ENCODE results near the gene TMEM258. TPM values are rescaled to one million over a fixed set of nuclear protein-coding genes. Genes with fewer than 3 reads are reported as not detected.

The TMEM258 gene
- total and polyA plus RNA-seq, 2 experiments from 2014 or later, result 71.3 to 519 TPM

DNA sequence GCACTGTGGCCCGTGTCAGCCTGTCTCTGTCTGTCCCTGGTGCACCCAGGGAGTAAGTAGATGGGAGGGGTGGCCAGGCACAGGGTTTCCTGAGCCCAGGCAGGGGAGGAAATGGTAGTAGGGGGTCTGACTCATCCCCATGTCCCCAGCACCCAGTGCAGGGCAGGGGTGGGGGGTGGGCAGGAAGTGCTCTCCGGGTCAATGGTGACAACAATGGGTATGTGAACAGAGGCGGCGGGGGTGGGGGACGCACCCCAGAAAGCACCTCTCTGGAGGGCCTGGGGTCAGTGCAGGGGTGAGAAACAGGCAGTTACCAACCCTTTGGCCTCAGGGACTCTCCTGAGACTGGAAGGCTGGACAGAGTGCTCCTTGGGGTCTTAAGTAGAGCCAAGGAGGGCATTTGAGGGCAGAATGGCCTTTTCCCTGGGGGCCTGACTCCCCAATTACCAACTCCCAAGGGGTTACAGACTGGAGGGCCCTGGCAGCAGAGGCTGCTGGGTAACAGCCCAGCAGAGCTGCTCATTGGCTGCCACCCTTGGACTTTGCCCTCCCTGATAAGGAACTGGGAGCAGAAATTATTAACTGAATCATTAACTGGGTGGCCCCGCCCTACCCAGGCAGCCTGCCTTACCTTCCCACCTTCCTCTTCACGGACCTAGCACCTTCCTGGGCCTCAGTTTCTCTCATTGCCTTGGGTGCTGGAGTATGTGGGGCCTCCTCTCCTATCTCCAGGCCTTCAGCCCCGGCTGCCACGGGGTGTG, 35.8 kb downstream of the TMEM258 start:
- no peak for DNase-seq (ENCODE audit: low spot score)
- Mint-ChIP-seq H3K27ac (0 out of 2 replicates have a peak overlapping the region, but pooled peaks have one; percentile 52), H3K36me3 (ENCODE audit: low read depth) (no peaks in the 10 kb centered on the region), H3K27me3 (ENCODE audit: insufficient read depth, low read depth, poor library complexity) (peaks cover 22% of the 10 kb centered on the region), H3K4me1 (peaks cover 28% of the 10 kb centered on the region), H3K4me3 (no peak overlapping the region), H3K9me3 (no peaks in the 10 kb centered on the region)
- Histone ChIP-seq H2AFZ (no peak overlapping the region), H3K4me3 (no peak overlapping the region), H3K4me2 (no peak overlapping the region), H3K4me1 (ENCODE audit: insufficient read depth) (peaks cover 13% of the 10 kb centered on the region; the same call in 1 of the 2 replicates), H3K27ac (ENCODE audit: low read depth) (no peak overlapping the region), H4K20me1 (replicated peaks; ENCODE audit: insufficient read depth) (0 out of 2 replicates have a peak, but pooled peaks cover 3% of the 10 kb centered on the region), H3K79me2 (replicated peaks; ENCODE audit: insufficient read depth) (no peaks in the 10 kb centered on the region), H3K27me3 (ENCODE audit: insufficient read depth) (peaks cover 22% of the 10 kb centered on the region), H3K36me3 (ENCODE audit: insufficient read depth) (no peaks in the 10 kb centered on the region), H3K9me2 (ENCODE audit: insufficient read depth) (no peaks in the 10 kb centered on the region), H3F3A (replicated peaks; ENCODE audit: low read depth) (no peaks in the 10 kb centered on the region; the same call in 1 of the 2 replicates)
- no peak for ATAC-seq
- TF ChIP-seq ZNF331 (CRISPR knock-in tag; IDR thresholded peaks at IDR 0.05; ENCODE audit: low read depth) (no peak), EZH2phosphoT487 (IDR thresholded peaks at IDR 0.05; ENCODE audit: unreplicated experiment) (no peak), POLR2AphosphoS5 (IDR thresholded peaks at IDR 0.05; ENCODE audit: low read depth) (no peak), EZH2 (IDR thresholded peaks at IDR 0.05; ENCODE audit: low read depth, unreplicated experiment) (no peak), STAT1 (IDR thresholded peaks at IDR 0.05; ENCODE audit: unreplicated experiment) (no peak), ZNF114 (CRISPR knock-in tag; IDR thresholded peaks at IDR 0.05) (no peak), JUNB (IDR thresholded peaks at IDR 0.05; ENCODE audit: unreplicated experiment) (no peak), NANOG (IDR thresholded peaks at IDR 0.05; ENCODE audit: borderline replicate concordance) (no peak), CREB1 (CRISPR knock-in tag; IDR thresholded peaks at IDR 0.05; ENCODE audit: low read depth) (no peak)
- TF ChIP-seq, protein P1, sequence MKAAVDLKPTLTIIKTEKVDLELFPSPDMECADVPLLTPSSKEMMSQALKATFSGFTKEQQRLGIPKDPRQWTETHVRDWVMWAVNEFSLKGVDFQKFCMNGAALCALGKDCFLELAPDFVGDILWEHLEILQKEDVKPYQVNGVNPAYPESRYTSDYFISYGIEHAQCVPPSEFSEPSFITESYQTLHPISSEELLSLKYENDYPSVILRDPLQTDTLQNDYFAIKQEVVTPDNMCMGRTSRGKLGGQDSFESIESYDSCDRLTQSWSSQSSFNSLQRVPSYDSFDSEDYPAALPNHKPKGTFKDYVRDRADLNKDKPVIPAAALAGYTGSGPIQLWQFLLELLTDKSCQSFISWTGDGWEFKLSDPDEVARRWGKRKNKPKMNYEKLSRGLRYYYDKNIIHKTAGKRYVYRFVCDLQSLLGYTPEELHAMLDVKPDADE (IDR thresholded peaks at IDR 0.05), result no peak
- TF ChIP-seq, protein P2, sequence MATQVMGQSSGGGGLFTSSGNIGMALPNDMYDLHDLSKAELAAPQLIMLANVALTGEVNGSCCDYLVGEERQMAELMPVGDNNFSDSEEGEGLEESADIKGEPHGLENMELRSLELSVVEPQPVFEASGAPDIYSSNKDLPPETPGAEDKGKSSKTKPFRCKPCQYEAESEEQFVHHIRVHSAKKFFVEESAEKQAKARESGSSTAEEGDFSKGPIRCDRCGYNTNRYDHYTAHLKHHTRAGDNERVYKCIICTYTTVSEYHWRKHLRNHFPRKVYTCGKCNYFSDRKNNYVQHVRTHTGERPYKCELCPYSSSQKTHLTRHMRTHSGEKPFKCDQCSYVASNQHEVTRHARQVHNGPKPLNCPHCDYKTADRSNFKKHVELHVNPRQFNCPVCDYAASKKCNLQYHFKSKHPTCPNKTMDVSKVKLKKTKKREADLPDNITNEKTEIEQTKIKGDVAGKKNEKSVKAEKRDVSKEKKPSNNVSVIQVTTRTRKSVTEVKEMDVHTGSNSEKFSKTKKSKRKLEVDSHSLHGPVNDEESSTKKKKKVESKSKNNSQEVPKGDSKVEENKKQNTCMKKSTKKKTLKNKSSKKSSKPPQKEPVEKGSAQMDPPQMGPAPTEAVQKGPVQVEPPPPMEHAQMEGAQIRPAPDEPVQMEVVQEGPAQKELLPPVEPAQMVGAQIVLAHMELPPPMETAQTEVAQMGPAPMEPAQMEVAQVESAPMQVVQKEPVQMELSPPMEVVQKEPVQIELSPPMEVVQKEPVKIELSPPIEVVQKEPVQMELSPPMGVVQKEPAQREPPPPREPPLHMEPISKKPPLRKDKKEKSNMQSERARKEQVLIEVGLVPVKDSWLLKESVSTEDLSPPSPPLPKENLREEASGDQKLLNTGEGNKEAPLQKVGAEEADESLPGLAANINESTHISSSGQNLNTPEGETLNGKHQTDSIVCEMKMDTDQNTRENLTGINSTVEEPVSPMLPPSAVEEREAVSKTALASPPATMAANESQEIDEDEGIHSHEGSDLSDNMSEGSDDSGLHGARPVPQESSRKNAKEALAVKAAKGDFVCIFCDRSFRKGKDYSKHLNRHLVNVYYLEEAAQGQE (IDR thresholded peaks at IDR 0.05; ENCODE audit: unreplicated experiment), result no peak
- TF ChIP-seq, protein P3, sequence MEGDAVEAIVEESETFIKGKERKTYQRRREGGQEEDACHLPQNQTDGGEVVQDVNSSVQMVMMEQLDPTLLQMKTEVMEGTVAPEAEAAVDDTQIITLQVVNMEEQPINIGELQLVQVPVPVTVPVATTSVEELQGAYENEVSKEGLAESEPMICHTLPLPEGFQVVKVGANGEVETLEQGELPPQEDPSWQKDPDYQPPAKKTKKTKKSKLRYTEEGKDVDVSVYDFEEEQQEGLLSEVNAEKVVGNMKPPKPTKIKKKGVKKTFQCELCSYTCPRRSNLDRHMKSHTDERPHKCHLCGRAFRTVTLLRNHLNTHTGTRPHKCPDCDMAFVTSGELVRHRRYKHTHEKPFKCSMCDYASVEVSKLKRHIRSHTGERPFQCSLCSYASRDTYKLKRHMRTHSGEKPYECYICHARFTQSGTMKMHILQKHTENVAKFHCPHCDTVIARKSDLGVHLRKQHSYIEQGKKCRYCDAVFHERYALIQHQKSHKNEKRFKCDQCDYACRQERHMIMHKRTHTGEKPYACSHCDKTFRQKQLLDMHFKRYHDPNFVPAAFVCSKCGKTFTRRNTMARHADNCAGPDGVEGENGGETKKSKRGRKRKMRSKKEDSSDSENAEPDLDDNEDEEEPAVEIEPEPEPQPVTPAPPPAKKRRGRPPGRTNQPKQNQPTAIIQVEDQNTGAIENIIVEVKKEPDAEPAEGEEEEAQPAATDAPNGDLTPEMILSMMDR (conservative IDR thresholded peaks at IDR 0.05; ENCODE audit: low read depth in 2 of 2), result no peak
- TF ChIP-seq, protein P4, sequence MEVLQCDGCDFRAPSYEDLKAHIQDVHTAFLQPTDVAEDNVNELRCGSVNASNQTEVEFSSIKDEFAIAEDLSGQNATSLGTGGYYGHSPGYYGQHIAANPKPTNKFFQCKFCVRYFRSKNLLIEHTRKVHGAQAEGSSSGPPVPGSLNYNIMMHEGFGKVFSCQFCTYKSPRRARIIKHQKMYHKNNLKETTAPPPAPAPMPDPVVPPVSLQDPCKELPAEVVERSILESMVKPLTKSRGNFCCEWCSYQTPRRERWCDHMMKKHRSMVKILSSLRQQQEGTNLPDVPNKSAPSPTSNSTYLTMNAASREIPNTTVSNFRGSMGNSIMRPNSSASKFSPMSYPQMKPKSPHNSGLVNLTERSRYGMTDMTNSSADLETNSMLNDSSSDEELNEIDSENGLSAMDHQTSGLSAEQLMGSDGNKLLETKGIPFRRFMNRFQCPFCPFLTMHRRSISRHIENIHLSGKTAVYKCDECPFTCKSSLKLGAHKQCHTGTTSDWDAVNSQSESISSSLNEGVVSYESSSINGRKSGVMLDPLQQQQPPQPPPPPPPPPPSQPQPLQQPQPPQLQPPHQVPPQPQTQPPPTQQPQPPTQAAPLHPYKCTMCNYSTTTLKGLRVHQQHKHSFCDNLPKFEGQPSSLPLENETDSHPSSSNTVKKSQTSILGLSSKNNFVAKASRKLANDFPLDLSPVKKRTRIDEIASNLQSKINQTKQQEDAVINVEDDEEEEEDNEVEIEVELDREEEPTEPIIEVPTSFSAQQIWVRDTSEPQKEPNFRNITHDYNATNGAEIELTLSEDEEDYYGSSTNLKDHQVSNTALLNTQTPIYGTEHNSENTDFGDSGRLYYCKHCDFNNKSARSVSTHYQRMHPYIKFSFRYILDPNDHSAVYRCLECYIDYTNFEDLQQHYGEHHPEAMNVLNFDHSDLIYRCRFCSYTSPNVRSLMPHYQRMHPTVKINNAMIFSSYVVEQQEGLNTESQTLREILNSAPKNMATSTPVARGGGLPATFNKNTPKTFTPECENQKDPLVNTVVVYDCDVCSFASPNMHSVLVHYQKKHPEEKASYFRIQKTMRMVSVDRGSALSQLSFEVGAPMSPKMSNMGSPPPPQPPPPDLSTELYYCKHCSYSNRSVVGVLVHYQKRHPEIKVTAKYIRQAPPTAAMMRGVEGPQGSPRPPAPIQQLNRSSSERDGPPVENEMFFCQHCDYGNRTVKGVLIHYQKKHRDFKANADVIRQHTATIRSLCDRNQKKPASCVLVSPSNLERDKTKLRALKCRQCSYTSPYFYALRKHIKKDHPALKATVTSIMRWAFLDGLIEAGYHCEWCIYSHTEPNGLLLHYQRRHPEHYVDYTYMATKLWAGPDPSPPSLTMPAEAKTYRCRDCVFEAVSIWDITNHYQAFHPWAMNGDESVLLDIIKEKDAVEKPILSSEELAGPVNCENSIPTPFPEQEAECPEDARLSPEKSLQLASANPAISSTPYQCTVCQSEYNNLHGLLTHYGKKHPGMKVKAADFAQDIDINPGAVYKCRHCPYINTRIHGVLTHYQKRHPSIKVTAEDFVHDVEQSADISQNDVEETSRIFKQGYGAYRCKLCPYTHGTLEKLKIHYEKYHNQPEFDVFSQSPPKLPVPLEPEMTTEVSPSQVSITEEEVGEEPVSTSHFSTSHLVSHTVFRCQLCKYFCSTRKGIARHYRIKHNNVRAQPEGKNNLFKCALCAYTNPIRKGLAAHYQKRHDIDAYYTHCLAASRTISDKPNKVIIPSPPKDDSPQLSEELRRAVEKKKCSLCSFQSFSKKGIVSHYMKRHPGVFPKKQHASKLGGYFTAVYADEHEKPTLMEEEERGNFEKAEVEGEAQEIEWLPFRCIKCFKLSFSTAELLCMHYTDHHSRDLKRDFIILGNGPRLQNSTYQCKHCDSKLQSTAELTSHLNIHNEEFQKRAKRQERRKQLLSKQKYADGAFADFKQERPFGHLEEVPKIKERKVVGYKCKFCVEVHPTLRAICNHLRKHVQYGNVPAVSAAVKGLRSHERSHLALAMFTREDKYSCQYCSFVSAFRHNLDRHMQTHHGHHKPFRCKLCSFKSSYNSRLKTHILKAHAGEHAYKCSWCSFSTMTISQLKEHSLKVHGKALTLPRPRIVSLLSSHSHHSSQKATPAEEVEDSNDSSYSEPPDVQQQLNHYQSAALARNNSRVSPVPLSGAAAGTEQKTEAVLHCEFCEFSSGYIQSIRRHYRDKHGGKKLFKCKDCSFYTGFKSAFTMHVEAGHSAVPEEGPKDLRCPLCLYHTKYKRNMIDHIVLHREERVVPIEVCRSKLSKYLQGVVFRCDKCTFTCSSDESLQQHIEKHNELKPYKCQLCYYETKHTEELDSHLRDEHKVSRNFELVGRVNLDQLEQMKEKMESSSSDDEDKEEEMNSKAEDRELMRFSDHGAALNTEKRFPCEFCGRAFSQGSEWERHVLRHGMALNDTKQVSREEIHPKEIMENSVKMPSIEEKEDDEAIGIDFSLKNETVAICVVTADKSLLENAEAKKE (CRISPR knock-in tag; IDR thresholded peaks at IDR 0.05), result no peak

All from GM23338 (cell line).